GM21447 (cell line): ENCODE measurements around the gene RSPO4.
"Not testable (repeated sequence)": the region's sequence is repeated elsewhere in the genome, so short reads cannot be mapped to it uniquely, and the experiment has no call there.

ENCODE experiments used
- ATAC-seq: cut with Tn5 transposase; IDR thresholded peaks from one replicate; pipeline ENCODE4 v1.9.1; 2021; ENCODE audit not compliant: unreplicated experiment

The RSPO4 gene

GRCh38 chr20:1005452-1006027 is 3.4 kb upstream of the RSPO4 start:
- peak; percentile 61 for ATAC-seq

GRCh38 chr20:1003920-1004697 is 2.0 kb upstream of the RSPO4 start:
- no peak for ATAC-seq

DNA sequence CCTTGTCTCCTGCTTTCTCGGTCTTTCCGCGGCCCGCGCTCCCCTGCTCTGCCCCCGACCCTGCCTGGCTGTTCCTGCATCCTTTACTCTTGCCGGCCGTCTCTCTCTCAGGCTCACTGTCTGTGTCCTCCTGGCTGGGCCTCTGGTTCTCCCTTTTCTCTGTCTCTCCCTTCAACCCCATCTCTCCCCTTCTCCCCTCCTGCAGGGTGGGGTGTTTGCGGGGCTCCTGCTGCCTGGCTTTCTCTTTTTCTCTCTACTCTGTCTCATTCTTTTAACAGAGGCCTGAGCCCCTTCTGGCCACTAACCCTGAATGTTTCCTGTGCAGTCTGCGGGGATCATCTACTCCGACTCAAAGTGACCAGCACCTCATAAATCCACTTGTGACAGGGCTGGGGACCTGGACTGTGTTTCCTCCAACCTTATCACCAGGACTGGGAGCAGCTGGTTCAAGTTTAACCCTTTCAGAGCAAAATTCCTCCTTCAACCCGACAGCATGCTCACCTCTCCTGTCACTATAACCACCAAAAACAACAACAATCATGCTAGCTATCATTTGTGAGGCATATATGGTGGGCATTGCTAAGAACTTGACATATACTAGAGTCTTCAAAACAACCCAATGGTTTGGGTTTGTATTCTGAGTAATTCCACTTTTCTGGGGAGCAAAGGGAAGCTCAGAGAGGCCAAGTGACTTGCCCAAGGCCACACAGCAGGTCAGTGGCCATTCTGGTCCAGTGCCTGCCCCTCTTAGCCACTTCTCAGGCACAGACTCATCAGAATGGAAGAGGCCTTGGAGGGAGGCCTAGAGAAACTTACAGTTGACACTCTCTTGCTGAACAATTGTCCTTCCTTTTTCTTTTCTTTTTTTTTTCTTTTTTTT is 811 bp upstream of the RSPO4 start:
- ATAC-seq, result no peak

GRCh38 chr20:1001116-1001515 is 995 bp downstream of the RSPO4 start:
- ATAC-seq, result no peak

DNA sequence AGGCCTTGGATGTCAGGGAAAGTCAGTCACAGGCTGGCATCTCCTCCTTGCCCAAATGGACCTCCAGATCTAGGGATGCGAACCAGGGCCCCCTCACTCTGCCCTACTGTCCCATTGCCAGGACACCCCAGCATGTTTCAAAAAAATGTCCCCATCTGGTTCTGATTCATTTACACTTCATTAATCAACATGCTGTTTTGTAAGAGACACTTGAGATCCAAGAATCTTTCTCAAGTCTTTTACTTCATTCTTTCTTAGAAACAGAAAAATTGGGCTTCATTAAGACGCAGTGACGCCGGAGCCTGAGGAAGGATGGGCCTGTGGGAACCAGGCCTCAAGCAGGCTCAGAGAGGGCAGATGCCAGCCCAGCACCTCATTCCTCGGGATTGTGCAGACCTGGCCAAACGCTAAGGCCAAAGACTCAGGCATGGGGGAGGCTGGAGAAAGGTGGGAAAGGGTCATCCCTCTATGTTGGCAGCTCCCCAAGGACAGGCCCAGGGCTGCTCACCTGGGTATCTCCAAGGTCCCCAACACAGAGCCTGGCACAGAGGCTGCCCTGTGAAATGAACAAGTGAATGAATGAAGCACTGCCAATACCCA is 3.8 kb downstream of the RSPO4 start:
- no peak for ATAC-seq

DNA sequence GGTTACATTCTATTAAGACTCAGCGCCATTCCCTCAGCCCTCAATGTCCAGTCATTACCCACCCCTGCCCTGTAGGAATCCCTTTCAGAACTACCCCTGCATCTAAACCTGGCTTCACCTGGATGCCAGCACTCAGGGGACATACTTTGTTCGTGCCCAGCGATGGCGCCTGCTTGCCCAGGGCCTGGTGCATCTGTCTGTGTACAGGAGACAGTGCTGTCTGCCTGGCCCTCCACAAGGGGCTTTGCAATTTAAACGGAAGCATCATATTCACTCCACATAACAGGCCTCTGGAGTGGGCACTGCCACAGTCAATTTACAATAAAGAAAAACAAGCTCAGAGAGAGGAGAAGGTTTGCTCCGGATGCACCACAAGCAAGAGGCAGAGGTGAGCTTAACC is 4.6 kb downstream of the RSPO4 start:
- ATAC-seq, result no peak

- no peak for ATAC-seq
Observed at GRCh38 chr20:997016-997415, 5.1 kb downstream of the RSPO4 start.

DNA sequence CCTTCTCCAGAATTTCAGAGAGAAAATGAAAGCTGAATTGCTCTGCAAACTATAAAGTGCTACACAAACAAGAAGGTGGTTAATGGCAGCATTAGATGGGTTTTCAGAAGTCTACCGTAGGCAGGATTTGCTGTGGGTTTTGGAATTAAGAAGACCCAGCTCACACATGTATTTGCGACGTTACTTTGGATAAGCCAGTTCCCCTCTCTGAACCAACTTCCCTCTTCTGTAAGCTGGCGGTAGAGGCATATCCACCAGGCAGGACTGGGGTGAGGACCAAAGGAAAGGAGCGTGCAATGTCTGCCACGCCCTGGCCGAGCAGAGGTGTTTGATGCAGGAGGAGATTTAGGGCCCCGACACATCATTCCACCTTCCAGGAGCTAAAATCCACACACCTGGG is 6.9 kb downstream of the RSPO4 start:
- no peak for ATAC-seq

DNA sequence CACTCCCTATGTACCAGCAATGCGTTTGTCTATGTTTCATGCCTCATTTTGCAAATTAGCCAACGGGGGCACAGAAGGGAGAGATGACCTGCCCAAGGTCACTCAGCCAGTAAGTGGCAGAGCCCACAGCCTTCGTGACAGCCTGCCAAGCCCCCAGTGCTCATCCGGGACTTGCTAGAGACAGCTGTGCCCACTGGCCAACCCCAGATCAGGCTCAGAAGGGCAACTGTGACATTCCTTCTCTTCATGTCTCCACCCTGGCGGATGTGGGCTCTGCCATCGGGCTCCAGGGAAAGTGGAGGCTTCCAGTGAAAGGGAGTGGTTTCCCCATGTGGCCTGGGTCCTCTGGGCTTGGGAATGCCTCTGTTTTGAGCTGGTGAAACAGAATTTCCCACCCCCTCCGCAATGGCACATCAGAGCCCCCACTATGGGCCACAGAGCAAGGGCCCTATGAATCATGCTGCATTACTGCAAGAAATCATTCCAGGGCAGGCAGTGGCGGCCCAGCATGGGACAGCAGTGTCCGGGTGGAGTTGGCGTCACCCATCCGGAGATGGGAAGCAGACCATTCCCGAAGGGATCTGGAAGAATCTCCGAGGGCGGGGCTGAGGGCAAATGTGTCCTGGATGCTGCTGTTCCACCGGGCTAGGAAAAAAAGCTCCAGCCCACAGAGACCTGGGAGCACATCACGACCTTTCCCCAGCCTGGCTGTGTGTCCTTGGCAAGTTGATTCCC is 9.1 kb downstream of the RSPO4 start:
- no peak for ATAC-seq

- no peak for ATAC-seq
Observed at GRCh38 chr20:991850-992249, 10.3 kb downstream of the RSPO4 start.

DNA sequence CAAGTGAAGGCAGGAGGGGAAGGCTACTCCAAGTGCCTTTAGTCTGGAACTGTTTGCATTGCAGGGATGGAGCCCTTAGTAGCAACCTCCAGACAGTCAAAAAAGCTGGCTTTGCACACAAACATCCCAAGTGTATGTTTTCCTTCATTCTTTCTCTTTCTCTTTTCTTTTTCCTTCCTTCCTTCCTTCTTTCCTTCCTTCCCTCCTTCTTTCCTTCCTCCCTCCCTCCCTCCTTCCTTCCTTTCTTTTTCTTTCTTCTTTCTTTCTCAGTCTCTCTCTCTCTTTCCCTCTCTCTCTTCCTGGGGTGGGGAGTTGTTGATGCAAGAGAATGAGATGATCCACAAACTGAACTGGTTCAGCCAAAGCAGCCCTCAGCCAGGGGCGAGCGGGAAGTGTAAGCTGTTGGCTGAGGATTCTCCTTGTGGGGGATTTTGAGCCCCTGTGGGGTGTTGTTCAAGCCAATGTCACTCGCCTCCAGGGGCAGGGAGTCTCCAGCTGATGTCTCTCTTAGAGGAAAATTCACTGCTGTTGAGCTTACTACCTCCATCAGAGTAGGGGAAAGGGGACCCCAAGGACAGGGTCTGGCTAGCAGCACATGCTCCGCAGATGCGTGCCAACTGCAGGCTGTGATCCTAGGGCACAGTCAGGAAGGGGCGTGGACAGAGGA is 11.7 kb downstream of the RSPO4 start:
- ATAC-seq, result no peak

GRCh38 chr20:988272-988671 is 13.8 kb downstream of the RSPO4 start:
- ATAC-seq, result no peak

DNA sequence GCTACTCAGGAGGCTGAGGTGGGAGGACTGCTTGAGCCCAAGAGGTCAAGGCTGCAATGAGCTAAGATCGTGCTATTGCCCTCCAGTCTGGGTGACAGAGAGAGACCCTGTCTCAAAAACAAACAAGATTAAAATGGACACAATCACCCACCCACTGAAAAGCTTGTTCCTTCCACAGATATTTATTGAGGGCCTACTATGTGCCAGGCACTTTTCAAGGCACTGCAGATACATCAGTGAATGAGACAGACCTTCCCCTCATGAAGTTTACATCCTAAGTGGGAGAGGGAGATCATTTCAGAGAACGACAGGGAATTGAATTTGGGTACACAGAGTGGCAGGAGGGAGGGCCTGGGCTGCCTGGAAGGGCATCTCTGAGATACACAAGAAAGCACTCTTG is 14.4 kb downstream of the RSPO4 start:
- no peak for ATAC-seq

- no peak for ATAC-seq
Observed at GRCh38 chr20:986733-987355, 15.3 kb downstream of the RSPO4 start.

DNA sequence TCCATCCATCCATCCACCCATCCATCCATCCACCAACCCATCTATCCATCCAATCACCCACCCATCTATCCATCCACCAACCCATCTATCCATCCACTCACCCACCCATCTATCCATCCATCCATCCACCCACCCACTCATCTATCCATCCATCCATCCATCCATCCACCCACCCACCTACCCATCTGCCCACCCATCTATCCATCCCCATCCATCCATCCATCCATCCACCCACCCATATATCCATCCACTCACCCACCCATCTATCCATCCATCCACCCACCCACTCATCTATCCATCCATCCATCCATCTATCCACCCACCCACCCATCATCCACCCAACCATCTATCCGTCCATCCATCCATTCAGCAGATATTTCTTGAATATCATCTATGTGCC is 17.1 kb downstream of the RSPO4 start:
- not testable (repeated sequence) for ATAC-seq

GRCh38 chr20:982754-983153 is 19.4 kb downstream of the RSPO4 start:
- no peak for ATAC-seq

GRCh38 chr20:977021-977420 is 25.1 kb downstream of the RSPO4 start:
- ATAC-seq, result no peak

DNA sequence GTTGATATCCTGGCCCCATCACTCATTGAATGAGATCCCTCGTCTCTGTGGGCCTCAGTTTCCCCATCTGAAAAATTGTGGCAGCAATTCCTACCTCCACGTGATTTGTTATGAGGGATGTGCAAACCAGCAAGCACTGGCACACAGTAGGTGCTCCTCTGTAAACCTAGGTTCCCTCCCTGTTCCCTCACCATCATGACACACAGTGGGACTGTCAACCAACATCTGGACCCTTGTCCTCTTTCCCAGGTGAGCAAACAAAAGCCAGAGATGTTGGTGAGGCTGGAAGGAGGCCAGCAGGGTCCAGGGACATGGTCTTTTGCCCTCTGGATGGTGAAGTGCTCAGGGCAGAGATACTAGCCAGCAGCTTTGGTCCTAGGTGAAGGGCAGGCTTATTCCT is 26.1 kb downstream of the RSPO4 start:
- ATAC-seq, result no peak

GRCh38 chr20:973785-974194 is 28.3 kb downstream of the RSPO4 start:
- no peak for ATAC-seq

GRCh38 chr20:972256-972655 is 29.9 kb downstream of the RSPO4 start:
- no peak for ATAC-seq
